Skeletal muscle satellite cell (primary cell): Measurements from ENCODE around the gene ASGR2.
"Not testable (repeated sequence)": the region's sequence is repeated elsewhere in the genome, so short reads cannot be mapped to it uniquely, and the experiment has no call there.

Experiments
- H3K27me3 ChIP-seq: 2 replicates; pipeline ENCODE4 v1.7.0; 2013; ENCODE audit warnings: low read length; ENCODE audit not compliant: control insufficient read depth, insufficient read depth
- H3K36me3 ChIP-seq: 2 replicates; pipeline ENCODE4 v1.7.0; 2013; ENCODE audit warnings: mild to moderate bottlenecking, control low read depth, low read length; ENCODE audit not compliant: insufficient read depth
- H3K4me1 ChIP-seq: 2 replicates; pipeline ENCODE4 v1.7.0; 2013; ENCODE audit warnings: low read length; ENCODE audit not compliant: control insufficient read depth, insufficient read depth
- H3K4me2 ChIP-seq: 2 replicates; pipeline ENCODE4 v1.7.0; 2013; ENCODE audit warnings: mild to moderate bottlenecking, low read length
- H3K4me3 ChIP-seq: 2 replicates; pipeline ENCODE4 v1.7.0; 2013; ENCODE audit warnings: low read length
- H3K9ac ChIP-seq: 2 replicates; pipeline ENCODE4 v1.7.0; 2013; ENCODE audit warnings: mild to moderate bottlenecking, low read depth, low read length, moderate library complexity
- H3K9me3 ChIP-seq: replicated peaks from 2 replicates; pipeline ENCODE4 v1.7.0; 2013; ENCODE audit warnings: mild to moderate bottlenecking, control low read depth, low read length

Gene ASGR2

DNA sequence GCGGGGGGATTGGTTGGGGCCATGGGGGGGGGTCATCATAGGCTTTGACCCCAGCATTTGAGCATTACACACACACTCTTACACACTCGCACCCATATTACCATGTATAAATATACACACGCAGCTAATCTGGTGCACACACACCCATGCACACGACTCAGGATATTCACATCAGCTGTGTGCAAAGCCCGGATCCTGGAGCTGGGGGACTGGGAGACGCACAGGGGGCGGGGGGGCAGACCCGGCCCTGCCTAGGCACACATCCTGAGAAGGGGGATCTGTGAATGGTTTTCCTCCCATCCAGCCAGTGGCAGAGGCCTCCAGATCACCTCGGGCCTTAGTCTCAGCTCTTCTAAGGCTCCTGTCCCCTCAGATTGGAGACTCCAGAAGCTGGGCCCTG lies 5.6 kb downstream of the ASGR2 start:
- H3K36me3 ChIP-seq, result no peaks in the 10 kb centered on the region
- H3K4me2 ChIP-seq, result no peak overlapping the region
- no peak overlapping the region for H3K4me3 ChIP-seq
- H3K9me3 ChIP-seq, result no peaks in the 10 kb centered on the region
- H3K27me3 ChIP-seq, result peaks cover 51% of the 10 kb centered on the region
- H3K4me1 ChIP-seq, result no peaks in the 10 kb centered on the region
- no peak overlapping the region for H3K9ac ChIP-seq

DNA sequence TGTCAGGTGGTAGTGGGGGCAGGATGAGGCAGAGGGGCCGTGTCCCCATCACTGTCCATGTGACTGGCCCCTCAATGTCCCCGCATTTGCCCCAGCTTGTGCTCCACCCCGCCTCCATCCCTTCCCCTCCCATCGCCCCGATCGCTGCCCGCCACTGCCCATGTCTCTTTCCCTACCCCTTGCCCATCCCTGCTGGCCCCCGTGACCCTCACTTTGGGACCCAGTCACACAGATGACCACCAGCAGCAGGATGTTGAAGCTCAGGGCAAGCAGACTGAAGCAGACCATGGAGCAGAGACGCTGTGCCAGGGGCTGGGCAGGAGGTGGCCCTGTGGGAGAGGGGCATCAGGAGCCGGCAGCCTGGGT lies 6.1 kb downstream of the ASGR2 start:
- H3K4me1 ChIP-seq, result no peaks in the 10 kb centered on the region
- no peak overlapping the region for H3K9ac ChIP-seq
- H3K9me3 ChIP-seq, result no peaks in the 10 kb centered on the region
- no peak overlapping the region for H3K4me3 ChIP-seq
- no peaks in the 10 kb centered on the region for H3K36me3 ChIP-seq
- peaks cover 46% of the 10 kb centered on the region for H3K27me3 ChIP-seq
- no peak overlapping the region for H3K4me2 ChIP-seq

DNA sequence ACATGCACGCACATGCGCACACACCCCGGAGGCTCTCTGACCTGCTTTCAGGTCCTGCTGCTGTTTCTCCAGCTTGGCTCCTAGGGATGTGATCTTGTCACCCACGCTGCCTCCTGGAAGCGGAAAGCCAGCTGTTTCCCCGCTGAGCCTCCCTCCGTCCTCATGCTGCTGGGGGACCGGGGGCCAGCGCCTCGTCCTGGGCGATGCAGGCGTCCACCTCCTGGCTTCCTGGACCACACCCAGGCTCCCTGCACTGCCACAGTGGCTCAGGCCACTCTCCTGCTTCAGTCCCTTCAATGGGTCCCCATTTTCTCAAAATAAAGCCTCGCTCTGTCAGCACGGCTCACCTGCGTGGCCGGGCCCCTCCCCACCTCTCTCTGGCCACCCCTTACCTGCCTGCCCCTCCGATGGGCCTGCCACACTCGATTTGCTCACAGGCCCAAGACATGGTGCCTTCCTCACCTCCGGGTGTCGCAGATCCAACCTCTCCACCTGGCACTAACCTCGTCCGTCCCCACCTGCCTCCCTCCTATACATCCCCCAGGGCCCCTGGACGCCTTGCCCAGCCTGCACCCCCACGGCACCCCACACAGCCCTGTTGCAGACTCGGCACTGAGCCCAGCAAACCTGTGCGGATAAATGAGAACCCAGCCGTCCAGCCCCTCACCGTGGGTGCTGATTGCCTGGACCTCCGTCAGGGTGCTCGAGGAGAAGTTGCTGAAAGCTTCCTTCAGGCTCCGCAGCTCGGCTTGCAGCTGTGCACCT lies 6.6 kb downstream of the ASGR2 start:
- Histone ChIP-seq H3K4me3 (no peak overlapping the region), H3K9ac (no peak overlapping the region), H3K4me2 (no peak overlapping the region), H3K27me3 (peaks cover 51% of the 10 kb centered on the region), H3K4me1 (no peaks in the 10 kb centered on the region), H3K9me3 (no peaks in the 10 kb centered on the region), H3K36me3 (no peaks in the 10 kb centered on the region)

DNA sequence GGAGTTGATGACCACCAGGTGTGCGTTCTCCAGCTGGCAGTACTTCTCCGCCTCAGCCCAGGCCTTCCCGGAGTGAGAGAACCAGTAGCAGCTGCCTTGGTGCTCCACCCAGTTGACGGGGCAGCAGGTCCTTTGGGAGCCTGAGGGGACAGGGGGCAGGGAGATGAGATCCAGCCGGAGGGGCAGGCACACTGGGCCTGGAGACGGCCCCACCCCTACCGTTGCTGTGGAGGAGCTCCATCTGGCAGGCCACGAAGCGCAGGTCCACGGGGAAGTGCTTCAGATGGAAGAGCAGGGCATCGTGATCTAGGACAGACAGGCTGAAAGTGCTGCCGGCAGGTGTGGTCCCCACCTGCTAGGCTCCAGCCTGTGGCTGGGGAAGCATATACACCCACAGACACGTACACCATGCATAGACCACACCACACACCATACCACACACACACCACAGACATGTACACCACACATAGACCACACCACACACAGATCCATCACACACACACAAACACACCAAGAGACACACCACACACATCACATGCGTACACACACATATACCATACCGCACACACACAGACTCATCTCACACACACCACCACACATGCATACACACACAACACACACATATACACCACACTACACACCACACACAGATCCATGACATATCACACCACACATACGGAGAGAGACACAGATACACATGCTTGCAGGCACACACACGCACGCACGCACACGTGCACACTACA lies 7.4 kb downstream of the ASGR2 start:
- H3K36me3 ChIP-seq, result no peaks in the 10 kb centered on the region
- no peak overlapping the region for H3K4me2 ChIP-seq
- no peaks in the 10 kb centered on the region for H3K9me3 ChIP-seq
- no peak overlapping the region for H3K9ac ChIP-seq
- no peak overlapping the region for H3K4me3 ChIP-seq
- peaks cover 53% of the 10 kb centered on the region for H3K27me3 ChIP-seq
- H3K4me1 ChIP-seq, result no peaks in the 10 kb centered on the region

DNA sequence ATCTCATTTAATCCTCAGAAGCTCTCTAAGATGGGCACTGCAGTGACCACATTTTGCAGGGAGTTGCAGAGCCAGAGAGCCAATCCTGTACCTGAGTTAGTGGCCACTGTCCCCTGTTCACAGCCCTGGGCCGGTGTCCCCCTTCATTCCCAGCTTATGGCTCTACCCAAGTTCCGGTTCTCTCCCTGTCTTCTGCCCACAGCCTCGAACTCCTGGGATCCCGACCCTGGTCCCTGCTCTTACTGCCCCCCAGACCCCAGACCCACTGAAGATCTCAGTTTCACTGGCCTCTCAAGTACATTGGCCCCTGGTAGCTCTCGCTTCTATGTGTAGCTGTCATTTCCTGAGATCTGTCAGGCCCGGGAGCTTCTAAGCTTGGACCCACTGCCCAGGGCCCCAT lies 12.2 kb downstream of the ASGR2 start:
- Histone ChIP-seq H3K4me3 (no peak overlapping the region), H3K4me2 (no peak overlapping the region)

DNA sequence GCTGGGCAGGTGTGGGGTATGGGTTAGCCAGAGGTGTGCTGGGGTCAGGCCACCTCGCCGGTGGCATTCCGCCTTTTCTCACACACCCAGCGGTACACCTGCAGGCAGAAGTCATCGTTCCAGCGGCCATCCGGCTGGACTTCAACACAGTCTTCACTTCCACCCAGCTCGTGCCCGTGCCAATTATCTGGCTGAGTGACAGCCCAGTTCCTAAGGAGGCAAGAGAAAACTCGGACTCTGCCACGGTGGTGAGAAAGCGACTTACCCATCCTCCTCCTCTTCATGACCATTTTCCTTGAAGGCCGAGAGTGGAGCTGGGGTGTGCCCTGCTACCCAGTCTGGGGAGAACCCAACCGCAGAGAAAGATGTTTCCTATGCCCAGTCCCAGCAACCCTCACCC lies 13.1 kb downstream of the ASGR2 start:
- Histone ChIP-seq H3K4me1 (no peaks in the 10 kb centered on the region), H3K9ac (no peak overlapping the region), H3K4me2 (no peak overlapping the region), H3K27me3 (peaks cover 51% of the 10 kb centered on the region), H3K36me3 (no peaks in the 10 kb centered on the region), H3K9me3 (no peaks in the 10 kb centered on the region), H3K4me3 (no peak overlapping the region)

More for the DNA sequence above, 12.2 kb downstream of the ASGR2 start:
- H3K9me3 ChIP-seq, result no peaks in the 10 kb centered on the region
- H3K4me1 ChIP-seq, result no peaks in the 10 kb centered on the region
- no peak overlapping the region for H3K9ac ChIP-seq
- peaks cover 56% of the 10 kb centered on the region for H3K27me3 ChIP-seq
- no peaks in the 10 kb centered on the region for H3K36me3 ChIP-seq

DNA sequence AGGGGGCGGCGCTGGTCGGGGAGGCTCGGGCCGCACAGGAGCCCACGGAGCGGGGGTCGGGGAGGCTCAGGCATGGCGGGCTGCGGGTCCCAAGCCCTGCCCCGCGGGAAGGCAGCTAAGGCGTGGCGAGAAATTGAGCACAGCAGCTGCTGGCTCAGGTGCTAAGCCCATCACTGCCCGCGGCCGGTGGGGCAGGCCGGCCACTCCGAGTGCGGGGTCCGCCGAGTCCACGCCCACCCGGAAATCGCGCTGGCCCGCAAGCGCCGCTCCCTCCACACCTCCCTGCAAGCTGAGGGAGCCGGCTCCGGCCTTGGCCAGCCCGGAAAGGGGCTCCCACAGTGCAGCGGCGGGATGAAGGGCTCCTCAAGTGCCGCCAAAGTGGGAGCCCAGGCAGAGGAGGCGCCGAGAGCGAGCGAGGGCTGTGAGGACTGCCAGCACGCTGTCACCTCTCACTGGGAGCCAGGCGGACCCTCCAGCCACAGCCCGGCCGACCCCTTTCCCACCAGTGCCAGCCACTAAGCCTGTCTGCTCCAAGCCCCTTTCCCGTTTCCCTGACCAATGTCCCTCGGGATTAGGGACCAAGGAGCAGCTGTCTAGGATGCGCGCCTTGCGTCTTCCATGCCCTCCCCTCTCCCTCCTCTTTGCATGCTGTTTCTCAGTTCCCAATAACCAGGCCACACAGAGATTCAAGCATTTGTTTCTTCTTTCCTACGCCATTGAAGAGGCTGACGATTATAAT lies 13.8 kb downstream of the ASGR2 start:
- H3K9me3 ChIP-seq, H3K9ac ChIP-seq, H3K4me1 ChIP-seq, H3K4me2 ChIP-seq, H3K4me3 ChIP-seq, H3K36me3 ChIP-seq: not testable (repeated sequence)
- peaks cover 48% of the 10 kb centered on the region for H3K27me3 ChIP-seq

DNA sequence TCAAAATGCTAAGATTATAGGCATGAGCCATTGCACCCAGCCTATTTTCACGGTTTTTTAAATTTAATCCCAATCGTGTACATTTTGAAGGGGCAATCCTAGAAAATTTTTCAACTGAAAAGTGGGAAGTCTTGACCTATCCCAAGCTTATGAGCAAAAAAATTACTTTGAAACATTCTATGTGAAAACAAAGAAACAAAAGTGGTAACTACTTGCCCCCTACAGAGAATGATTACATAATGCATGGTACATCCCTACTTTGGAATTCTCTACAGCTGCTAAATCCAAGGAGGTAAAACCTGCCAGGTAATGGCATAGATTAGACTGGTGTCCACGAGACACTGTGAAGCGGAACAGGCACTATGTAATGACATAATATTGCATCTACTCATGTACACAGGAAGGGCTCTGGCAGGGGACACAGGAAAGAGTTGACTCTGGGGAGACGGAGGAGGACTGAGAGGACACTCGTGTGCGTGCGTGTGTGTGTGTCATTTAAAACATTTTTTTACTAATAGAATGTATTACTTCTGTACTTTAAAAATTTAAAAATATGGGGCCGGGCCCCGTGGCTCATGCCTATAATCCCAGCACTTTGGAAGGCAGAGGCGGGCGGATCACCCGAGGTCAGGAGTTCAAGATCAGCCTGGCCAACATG lies 15.7 kb downstream of the ASGR2 start:
- H3K36me3 ChIP-seq, result no peaks in the 10 kb centered on the region
- no peaks in the 10 kb centered on the region for H3K9me3 ChIP-seq
- no peak overlapping the region for H3K4me2 ChIP-seq
- H3K4me3 ChIP-seq, result no peak overlapping the region
- H3K27me3 ChIP-seq, result peaks cover 61% of the 10 kb centered on the region
- no peak overlapping the region for H3K9ac ChIP-seq
- H3K4me1 ChIP-seq, result no peaks in the 10 kb centered on the region

DNA sequence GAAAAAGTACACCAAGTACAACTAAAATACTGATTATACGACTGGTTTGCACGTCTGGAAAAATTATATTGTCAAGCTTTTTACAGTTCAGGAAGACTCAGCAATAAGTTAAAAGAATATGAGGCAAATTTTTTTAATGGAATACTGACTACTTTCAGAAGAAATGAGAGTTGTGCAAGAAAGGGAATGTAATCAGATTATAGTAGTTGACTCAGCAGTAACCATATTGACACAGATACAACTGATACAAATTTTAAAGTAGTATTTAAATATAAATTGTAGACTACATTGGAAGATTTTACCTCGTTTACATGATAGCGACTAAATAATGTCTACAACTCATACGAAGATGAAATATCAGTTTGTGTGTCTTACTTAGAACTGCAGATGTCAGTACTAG lies 16.7 kb downstream of the ASGR2 start:
- peaks cover 56% of the 10 kb centered on the region for H3K27me3 ChIP-seq
- H3K4me3 ChIP-seq, result no peak overlapping the region
- no peak overlapping the region for H3K9ac ChIP-seq
- no peak overlapping the region for H3K4me2 ChIP-seq
- no peaks in the 10 kb centered on the region for H3K36me3 ChIP-seq
- no peaks in the 10 kb centered on the region for H3K4me1 ChIP-seq
- no peaks in the 10 kb centered on the region for H3K9me3 ChIP-seq

DNA sequence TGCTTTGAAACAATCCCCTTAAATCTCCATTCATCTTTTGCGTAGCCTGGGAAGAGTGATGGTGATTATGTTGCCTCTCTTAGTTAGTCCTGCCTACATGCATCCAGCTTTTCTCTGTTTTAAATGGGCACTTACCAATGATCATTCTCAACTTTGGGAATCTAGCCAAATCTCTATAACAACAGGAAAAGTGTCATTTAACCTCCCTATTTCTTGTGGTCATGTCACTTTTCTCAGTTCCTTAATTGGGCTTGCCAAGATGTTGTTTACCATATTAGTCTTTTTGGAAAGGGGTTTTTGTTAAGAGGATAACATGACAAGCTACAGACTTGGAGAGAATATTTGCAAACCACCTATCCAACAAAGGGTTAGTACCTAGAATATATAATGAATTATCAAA lies 19.0 kb downstream of the ASGR2 start:
- Histone ChIP-seq H3K9me3 (no peaks in the 10 kb centered on the region), H3K4me1 (no peaks in the 10 kb centered on the region), H3K9ac (no peak overlapping the region), H3K27me3 (peaks cover 39% of the 10 kb centered on the region), H3K36me3 (no peaks in the 10 kb centered on the region), H3K4me2 (no peak overlapping the region), H3K4me3 (no peak overlapping the region)

DNA sequence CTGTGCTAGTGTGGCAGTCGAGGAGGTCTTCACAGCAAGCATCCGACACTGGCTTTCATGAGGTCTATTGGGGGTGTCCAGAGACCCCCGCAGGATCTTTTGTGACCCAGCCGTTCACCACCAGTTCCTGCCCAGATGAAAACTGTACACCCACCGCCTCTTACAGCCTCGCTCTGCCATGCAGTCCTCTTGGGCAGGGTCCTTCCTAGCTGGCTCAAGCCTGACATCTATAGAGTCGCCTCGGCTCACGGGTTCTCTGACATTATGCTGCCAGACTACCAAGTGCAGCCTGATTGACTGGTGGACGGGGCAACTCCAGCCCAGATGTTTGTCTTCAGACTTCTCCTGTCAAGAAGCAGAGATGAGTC lies 20.0 kb downstream of the ASGR2 start:
- Histone ChIP-seq H3K9ac (no peak overlapping the region), H3K4me3 (no peak overlapping the region), H3K9me3 (no peaks in the 10 kb centered on the region), H3K4me1 (no peaks in the 10 kb centered on the region), H3K4me2 (no peak overlapping the region), H3K27me3 (peaks cover 36% of the 10 kb centered on the region), H3K36me3 (no peaks in the 10 kb centered on the region)
